ENCODE results near the gene LARP4B. TPM values are rescaled to one million over a fixed set of nuclear protein-coding genes. Genes with fewer than 3 reads are reported as not detected.
A peak's percentile ranks its signal among the peaks of the same experiment; 100 is the strongest.

The LARP4B gene
- total RNA-seq, 1 donor from 2014 or later, result 64.2 TPM

- no peak for TF ChIP-seq CTCF (IDR thresholded peaks at IDR 0.05; ENCODE audit: borderline replicate concordance)
- H3K4me1 ChIP-seq, result peaks cover 30% of the 10 kb centered on the region
- peaks cover 31% of the 10 kb centered on the region for H3K36me3 ChIP-seq
- no peaks in the 10 kb centered on the region for H3K27me3 ChIP-seq (ENCODE audit: low read depth)
- no peak overlapping the region for H3K4me3 ChIP-seq
- no peak for DNase-seq
- intact Hi-C loops (cut with micrococcal nuclease), result no loop called here
- no peak overlapping the region for H3K27ac ChIP-seq (replicated peaks)
- H3K9me3 ChIP-seq (replicated peaks), result peaks cover 12% of the 10 kb centered on the region
Observed at GRCh38 chr10:851901-852300, 79.6 kb downstream of the LARP4B start.

GRCh38 chr10:850093-850492 is 81.4 kb downstream of the LARP4B start:
- Histone ChIP-seq H3K4me3 (no peak overlapping the region), H3K9me3 (replicated peaks) (peaks cover 12% of the 10 kb centered on the region), H3K27me3 (ENCODE audit: low read depth) (no peaks in the 10 kb centered on the region), H3K4me1 (peaks cover 30% of the 10 kb centered on the region), H3K36me3 (peaks cover 31% of the 10 kb centered on the region), H3K27ac (replicated peaks) (no peak overlapping the region)
- TF ChIP-seq CTCF (IDR thresholded peaks at IDR 0.05; ENCODE audit: borderline replicate concordance), result no peak
- intact Hi-C loops (cut with micrococcal nuclease), result no loop called here
- no peak for DNase-seq

- peaks cover 12% of the 10 kb centered on the region for H3K9me3 ChIP-seq (replicated peaks)
Observed at GRCh38 chr10:847868-848267, 83.6 kb downstream of the LARP4B start.

GRCh38 chr10:846126-846685 is 85.3 kb downstream of the LARP4B start:
- TF ChIP-seq CTCF (IDR thresholded peaks at IDR 0.05; ENCODE audit: borderline replicate concordance), result no peak
- H3K27ac ChIP-seq (replicated peaks), result no peak overlapping the region
- H3K9me3 ChIP-seq (replicated peaks), result peaks cover 12% of the 10 kb centered on the region
- intact Hi-C loops (cut with micrococcal nuclease), result no loop called here
- H3K4me3 ChIP-seq, result no peak overlapping the region
- no peaks in the 10 kb centered on the region for H3K27me3 ChIP-seq (ENCODE audit: low read depth)
- H3K36me3 ChIP-seq, result peaks cover 49% of the 10 kb centered on the region
- DNase-seq, result no peak
- H3K4me1 ChIP-seq, result peaks cover 38% of the 10 kb centered on the region

More at GRCh38 chr10:847868-848267, 83.6 kb downstream of the LARP4B start:
- H3K27me3 ChIP-seq (ENCODE audit: low read depth), result no peaks in the 10 kb centered on the region
- intact Hi-C loops (cut with micrococcal nuclease), result no loop called here
- TF ChIP-seq CTCF (IDR thresholded peaks at IDR 0.05; ENCODE audit: borderline replicate concordance), result peak; percentile 18
- H3K4me3 ChIP-seq, result no peak overlapping the region
- peaks cover 33% of the 10 kb centered on the region for H3K36me3 ChIP-seq
- H3K27ac ChIP-seq (replicated peaks), result no peak overlapping the region
- no peak for DNase-seq
- peaks cover 38% of the 10 kb centered on the region for H3K4me1 ChIP-seq

- peaks cover 56% of the 10 kb centered on the region for H3K36me3 ChIP-seq
- no peaks in the 10 kb centered on the region for H3K27me3 ChIP-seq (ENCODE audit: low read depth)
- peaks cover 12% of the 10 kb centered on the region for H3K9me3 ChIP-seq (replicated peaks)
- no peak overlapping the region for H3K4me3 ChIP-seq
- no peak for DNase-seq
- intact Hi-C loops (cut with micrococcal nuclease), result no loop called here
- no peak overlapping the region for H3K27ac ChIP-seq (replicated peaks)
- H3K4me1 ChIP-seq, result peaks cover 38% of the 10 kb centered on the region
- TF ChIP-seq CTCF (IDR thresholded peaks at IDR 0.05; ENCODE audit: borderline replicate concordance), result no peak
Observed at GRCh38 chr10:845526-845925, 86.0 kb downstream of the LARP4B start.
